Endometrial microvascular endothelial cells (primary cell): ENCODE measurements around the gene NUP210. TPM values are rescaled to one million over a fixed set of nuclear protein-coding genes. Genes with fewer than 3 reads are reported as not detected.

Experiments
- in situ Hi-C: cut with HindIII; loops from 2 replicates; pipeline ENCODE4 v1.10.0; 2017; ENCODE audit warnings: low sequenced_read_pairs, low pct_unique_long_range_greater_than_20kb; ENCODE audit errors: inconsistent ontology term
- total RNA-seq: library from RNA; depleted of rRNA; stranded (reverse); fragments of >200 nt; gene quantifications from one replicate; pipeline ENCODE4 v1.2.3, GENCODE V29; 2015; ENCODE audit errors: inconsistent ontology term

NUP210 gene
- total RNA-seq, 1 donor from 2014 or later, result 0.65 TPM

DNA sequence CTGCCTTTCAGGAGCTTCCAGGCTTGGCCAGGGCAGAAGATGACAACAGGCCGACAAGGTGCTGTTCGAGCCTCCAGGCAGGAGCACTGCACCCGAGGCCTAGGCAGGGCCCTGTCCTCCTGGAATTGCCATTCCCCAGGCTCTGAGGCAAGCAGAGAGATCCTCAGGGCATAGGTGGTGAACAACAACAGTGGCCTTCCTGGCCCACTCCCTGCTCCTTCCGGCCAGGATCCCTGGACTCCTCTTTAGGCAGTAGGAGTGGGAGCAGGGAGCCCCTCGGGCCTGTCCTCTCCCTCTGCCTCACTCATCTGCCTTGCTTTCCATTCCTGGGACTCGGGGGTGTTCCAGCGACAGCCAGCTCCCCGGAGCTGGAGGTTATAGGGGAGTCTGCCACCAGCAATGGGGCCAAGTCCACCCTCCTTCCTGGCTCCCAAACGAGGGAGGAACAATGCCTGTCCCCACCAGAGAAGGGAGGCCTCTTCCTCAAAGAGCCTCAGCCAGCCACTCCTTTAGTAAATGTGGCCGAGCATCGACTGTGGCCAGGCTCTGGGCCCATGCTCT lies 135.0 kb downstream of the NUP210 start:
- in situ Hi-C loops, result no loop called here

DNA sequence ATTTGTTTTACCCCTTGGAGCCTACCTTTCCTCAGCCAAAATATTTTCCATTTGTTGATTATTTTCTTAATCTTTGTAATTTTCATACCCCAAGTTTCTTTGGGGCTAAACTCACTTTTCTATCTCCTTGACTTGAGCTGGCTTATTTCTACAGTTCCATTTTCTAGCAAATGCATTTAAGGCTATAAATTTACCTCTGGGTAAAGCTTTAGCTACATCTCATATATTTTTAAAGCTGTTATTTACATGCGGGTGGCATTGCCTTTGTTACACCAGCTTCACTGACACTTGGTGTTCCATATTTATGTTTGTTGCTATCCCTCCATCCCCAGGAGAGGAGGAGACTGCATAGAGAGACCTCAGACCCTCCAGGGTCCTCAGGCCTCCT lies 136.3 kb downstream of the NUP210 start:
- in situ Hi-C loops, result no loop called here

DNA sequence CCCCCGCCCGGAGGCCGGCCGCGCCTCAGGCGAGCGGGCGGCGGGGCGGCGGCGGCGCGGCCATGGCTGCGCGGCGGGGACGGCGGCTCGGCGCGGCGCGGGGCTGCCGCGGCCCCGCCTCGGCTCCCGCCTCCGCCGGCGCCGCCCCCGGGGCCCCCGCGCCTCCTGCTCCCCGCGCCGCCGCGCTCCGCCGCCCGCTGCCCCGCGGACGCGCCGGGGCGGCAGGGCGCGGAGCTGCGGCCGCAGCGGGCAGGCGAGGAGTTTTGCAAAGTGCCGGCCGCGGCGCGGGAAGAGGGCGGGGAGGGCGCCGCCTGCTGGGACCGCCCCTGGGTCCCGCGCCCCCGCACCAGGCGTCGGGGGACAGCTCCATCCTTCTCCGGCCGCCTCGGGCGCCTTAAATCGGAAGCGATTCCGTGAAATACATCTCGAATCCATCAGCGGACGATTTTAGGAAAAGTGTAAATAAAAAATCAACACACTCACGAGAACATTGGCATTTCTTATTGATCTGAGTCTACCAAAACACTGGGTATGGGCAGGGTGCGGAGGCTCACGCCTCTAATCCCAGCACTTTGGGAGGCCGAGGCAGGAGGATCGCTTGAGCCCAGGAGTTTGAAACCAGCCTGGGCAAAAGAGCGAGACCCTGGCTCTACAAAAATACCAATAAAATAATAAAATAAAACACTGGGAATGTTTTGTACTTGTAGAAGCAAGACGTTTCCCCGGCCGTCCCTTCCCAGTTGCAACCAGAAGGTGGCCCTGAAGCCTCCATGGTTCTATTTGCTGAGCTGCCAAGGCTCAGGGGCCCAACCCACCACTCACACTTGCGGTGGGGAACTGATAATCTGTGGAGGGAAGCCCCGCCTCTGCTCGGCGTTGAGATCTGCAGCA lies 136.9 kb downstream of the NUP210 start:
- in situ Hi-C loops, result no loop called here

DNA sequence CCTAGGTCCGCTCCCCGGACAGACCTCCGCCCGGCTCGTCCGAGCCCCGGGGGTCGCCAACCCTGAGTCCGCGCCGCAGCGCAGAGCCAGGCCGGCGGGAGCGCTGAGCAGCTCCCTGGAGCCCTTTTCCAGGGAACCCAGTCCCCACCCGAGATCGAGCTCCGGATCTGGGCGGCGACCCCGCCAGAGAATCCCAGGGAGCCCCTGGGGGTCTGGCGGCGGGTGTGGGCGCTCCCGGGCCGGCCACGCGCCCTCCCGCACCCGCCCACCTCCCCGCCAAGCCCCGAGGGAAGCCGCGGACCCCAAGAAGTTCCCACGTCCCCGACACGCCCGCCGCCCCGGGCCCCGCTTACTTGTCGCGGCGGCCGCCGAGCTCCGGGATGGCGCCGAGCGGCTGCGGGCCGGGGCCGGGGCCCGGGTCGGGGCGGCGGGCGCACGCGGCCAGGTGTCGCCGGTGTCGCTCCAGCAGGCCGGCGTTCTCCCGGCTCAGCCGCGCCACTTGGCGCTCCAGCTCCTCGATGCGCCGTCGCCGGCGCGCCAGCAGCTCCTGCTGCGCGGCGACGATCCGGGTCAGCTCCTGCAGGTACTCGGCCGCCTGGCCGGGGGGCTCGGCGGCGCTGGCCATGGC lies 137.7 kb downstream of the NUP210 start:
- in situ Hi-C loops, result no loop called here

DNA sequence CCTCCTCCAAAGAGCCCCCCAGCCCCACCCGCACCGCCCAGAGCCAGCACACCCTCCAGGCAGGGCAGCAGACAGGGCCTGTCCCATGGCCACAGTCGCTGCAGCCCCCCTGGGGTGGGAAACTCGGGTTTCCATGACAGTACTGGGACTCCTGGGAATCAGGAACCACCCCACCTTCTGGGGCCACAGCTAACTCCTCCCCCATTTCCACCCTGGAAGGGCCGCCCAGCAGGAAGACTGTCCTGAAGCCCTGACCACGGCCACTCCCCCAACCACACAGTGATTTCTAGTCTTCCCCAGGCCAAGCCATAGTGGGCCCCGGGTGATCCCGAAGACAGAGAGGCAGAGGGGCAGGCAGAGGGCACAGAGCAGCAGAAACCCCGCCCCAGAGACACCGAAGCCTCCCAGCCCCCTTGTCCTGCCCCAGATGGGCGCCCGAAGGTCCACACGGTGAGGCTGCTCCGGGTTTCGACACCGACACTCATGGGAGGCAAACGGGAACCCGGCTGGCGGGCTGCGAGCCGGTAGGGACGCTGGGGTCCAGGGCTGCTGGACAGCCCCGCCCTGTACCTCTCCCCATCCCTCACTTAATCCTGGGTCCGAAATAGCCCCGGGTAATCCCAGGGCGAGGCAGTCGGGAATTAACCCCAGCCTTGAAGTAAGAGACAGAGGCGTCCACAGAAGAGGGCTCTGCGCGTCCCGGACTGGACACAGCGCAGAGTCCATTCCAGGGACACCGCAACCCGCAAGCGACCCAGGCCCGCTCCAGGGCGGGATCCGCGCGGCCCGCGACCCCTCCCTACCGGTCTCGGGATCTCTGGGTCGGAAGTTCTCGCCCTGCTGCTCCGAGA lies 138.4 kb downstream of the NUP210 start:
- in situ Hi-C loops, result no loop called here

DNA sequence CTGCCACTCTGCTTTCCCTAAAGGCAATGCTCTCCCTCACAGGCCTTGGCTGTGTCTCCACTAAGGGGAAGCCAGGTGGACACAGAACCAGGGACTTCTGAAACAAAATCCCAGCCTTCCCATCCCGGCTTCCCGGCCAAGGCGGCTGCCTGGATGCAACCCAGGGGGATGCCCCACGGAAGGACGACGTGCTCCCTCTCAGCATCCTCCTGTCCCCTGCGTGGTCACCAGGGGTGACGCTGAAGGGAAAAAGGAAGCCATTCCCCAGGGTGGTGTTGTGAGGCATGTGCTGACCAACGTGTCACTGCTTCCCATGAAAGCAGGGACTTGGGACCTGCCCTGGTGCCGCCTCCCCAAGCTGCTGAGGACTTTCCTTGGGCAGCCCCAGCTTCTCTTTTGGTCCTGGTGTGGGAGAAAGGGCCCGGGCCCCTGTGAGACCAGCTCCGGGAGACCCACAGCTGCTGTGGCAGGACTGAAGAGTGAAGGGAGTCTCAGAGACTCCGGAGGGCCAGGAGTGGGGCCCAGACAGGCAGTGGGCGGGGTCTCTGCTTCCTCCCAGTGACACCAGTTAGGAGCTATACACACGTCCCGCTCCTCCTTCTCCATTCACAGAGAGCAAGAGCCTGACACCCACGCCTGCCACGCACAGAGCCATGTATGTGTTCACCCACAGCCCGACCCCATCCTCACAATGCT lies 139.2 kb downstream of the NUP210 start:
- in situ Hi-C loops, result no loop called here

DNA sequence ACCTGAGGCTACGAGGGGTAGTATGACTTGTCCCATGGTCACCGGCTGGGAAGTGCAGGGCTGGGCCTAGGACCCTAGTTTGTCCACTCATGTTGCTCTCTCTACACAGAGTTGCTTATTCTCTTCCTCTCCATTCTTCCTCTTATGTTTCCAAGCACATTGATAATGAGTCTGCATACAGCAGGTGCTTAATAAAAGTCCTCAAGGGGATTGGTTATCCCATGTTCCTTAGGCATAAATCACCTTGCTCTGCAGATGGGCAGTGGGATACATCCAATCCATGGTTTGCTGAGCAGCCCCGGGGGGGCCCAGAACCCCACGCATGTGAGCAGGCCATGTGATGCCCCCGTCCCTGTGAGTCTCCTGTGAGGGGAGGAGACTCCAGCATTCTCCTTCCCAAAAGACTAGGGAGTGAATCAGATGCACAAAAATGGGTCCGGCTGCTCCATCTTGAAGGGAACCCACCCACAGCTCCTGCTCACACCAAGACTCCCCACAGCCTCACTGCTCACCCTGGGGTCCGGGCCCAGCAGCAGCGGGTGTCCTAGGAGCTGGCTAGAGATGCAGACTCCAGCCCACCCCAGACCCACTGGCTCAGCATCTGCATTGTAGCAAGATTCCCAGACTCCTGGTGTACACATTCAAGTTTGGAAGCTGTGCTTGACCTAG lies 139.9 kb downstream of the NUP210 start:
- in situ Hi-C loops, result no loop called here

DNA sequence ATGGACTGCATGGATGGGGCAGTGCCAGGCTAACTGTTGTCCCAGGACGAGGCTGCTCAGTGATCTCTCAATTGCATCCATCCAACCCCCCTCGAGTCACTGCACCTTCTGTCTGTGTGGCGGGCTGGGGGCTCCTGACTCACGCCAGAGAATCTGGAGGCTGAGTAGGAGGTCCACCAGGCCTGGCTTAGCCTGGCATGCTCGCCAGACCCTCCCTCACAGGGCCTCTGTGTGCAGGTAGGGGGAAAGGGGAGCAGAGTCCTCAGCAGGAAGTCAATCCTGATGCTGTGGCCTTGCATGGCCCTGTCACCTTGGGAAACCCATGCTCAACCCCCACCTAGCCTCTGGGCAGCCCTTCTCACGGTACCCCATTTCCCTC lies 140.6 kb downstream of the NUP210 start:
- in situ Hi-C loops, result no loop called here

DNA sequence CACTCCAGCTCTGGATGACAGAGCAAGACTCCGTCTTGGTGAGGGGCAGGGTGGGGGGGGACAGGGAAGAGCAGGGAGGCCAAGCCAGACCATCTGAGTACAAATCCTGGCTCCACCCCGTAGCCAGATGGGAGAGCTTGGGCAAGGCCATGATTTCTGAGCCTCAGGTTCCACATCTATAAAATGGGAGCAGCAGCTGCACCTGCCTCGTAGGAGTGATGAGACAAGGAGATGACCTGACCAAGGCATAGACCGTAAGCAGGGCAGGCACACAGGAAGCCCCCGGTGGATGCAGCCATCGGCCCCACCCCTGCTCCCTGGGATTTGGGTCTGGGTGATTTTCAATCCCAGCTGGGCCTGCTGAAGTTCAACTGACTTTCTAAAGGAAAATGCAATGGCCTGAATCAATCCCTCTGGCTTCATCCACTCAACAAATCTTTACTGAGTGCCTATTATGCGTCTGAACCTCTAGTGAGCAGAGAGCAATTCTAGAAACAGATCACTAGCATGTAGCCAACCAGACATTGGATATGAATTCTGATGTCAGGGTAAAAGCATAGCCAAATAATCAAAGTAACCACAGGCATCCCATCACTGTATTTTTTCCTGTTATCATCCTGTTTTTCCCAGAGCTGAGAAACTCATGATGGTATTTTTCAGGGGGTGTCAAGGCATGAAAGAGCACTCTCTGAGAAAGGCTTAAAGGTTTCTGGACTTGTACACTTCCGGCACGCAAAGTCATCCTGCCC lies 141.2 kb downstream of the NUP210 start:
- in situ Hi-C loops, result no loop called here

DNA sequence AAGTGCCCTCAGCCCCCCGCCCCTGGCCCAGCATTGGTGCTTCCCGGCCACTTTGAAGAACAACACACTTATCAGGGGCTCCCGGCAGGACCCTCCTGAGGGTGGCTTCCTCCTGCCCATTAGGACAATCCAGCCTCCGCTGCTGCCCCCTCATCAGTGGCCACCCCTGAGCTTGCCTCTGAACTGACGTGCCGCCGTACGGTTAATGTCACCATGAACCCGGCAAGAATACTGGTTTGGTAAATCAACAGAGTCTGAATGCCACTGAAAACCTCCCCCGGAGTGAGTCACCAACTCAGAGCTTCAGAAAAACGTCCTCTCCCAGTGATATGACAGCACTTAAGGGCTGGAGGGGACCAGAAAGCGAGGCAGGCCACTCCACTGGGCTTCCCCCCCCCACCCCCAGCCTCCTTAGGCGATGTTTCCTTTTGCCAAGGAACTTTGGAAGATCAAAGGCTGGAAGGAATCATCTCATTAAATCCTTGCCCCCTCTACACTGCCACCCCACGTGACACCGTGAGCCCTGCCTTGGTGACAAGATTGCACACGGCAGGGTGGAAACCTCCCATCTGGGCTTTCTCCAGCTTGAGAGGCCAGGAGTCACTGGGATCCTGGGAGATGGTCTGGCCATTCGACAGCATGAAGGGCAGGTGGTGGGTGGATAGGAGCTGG lies 142.1 kb downstream of the NUP210 start:
- in situ Hi-C loops, result no loop called here

DNA sequence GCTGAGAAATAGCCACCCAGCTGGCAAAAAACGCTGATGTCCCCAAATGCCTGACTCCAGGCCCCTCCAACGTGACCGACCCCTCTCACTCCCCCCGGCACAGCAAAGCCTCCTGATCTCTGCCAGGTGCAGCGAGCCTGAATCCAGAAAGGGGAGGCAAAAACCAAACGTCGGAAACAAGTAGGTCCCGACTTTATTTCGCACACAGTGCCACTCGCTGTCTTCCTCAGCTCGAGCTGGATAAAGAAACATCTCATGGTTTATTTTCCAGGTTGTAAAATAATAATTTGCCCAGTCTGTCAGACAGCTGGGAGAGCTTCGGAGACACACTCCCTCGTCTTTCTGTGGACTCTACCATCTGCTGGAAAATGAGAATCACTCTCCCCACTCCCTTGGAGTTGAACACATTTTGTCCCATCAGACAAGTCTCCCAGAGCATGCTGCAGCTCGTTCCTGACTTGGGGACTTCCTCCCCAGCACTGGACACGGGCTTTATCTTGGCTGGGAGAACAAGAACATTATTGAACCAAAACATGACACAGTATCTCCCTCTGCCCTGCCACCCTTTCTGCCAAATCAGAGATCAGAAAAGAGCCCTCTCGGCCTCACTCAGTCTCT lies 142.8 kb downstream of the NUP210 start:
- in situ Hi-C loops, result no loop called here

DNA sequence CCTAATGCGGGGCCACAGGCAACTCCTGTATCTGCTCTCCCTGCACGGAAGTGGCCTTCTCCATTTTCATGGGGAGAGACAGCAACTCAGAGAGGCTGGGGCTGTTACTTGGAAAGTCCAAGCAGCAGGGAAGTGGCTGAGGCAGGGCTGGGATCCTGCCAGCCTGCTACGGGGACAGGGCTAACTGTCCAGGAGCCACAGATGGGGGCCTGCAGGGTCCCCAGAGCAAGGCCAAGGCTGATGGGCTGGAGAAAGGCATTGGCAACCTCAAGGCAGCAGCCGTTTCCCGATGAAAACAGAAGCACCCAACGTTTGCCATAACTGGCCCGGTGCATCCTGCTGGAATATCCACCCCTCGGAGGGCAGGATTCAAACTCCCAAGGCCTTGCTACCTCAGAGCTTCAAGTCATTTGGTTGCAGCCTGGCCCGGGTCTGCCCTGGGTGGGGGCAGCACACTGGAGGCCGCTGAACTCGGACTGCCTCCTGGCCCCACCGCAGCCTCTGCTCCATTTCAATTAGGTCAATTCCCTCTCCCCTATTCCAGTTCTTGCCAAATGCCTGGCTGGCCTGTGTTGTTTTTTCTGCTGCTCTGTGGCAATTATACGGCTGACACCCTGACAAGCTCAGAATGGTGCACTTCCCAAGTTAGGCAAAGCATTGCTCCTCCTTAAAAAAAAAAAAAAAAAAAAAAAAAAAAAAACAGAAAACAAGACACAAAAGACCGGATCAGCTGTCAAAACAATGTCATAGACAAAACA lies 143.5 kb downstream of the NUP210 start:
- in situ Hi-C loops, result no loop called here

DNA sequence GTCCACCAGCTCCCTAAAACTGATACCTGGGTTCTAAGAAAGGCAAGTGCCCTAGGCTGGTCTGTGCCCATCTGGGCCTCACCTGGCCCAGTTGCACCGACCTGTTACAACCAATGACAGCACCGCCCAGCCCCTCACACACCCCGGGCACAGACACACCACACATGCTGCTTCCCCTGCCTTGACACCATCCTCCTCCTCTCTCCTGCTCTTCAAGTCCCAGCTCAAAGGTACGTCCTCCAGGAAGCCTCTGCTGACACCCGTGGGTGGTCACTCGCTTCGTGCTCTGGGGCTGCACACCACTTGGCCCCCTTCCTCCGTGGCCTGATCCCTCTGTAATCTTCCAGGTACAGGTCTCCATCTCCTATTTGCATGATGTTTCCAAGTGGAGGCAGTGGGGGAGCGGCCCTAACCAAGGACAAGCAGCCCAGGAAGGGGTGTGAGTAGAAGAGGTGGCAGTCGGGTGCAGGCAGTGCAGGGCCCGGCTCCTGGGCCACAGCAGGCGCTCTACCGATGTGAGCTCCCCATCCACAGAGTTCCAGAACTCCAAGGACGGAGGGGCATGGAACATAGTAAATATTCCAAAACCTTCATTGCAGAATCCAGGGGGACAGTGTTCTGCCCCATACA lies 144.6 kb downstream of the NUP210 start:
- in situ Hi-C loops, result no loop called here

DNA sequence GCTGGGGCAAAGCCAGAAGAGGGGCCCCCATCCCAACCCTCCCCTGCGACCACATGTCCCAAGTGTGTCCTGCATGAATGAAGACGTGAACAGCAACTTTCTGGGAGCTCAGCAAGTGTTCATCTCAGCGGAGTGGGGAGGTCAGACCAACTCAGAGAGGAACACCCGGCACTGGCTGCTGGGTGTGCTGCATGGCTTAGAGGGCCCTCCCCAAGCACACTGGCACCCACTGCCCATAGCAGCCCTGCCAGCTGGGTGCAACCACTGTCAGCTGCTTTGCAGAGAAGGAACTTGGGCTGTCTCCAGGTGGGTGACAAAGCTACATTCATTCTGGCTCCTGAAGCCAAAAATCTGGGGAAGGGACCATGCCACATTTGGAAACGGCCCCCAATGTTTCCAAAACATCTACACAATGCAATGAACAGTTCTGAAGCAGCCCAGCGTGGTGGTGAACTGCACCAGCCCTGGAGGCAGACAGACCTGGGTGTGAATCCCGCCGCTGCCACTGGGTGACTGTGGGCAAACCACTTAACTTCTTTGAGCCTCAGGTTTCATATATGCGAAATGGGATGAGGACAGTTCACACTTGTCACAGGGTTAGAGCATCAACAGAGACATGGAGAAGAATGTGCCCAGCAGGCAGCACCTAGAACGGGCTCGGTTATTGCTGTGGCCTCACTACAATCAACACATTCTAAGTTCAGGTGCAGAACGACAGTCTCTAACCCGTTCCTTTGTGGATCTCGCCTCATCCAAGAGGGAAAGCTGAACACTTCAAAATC lies 145.4 kb downstream of the NUP210 start:
- in situ Hi-C loops, result no loop called here

DNA sequence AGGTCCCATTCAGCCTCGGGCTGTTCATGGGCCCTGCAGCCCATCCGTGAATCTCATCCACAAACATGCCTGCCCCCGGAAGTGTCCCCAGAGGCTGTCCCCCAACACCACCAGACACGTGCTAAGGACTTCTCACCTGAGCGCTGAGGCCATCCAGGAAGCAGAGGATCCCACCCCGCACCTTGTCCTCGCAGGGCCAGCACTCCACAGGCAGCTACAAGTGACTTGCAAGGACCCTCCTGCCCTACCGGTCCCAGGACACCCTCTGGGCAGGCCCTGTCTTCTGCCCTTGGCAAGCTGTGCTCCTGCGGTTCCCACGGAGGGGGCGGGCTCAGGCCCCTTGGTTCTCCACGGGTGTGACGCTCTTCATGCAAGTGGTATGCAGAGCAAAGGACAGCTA lies 146.0 kb downstream of the NUP210 start:
- in situ Hi-C loops, result no loop called here
